ENCODE results near the gene RITA1. TPM values are rescaled to one million over a fixed set of nuclear protein-coding genes. Genes with fewer than 3 reads are reported as not detected.

Gene RITA1
- total RNA-seq, 1 donor = 27.6 TPM

GRCh38 chr12:113208041-113208934 is 22.8 kb downstream of the RITA1 start:
- no peak overlapping the region for H3K4me3 ChIP-seq (ENCODE audit: low read depth, low read length)
- DNase-seq (ENCODE audit: low read depth) = peak; percentile 86
- TF ChIP-seq CTCF (IDR thresholded peaks at IDR 0.05; ENCODE audit: insufficient read depth, low read depth, low read length) = no peak

- no peak overlapping the region for H3K4me3 ChIP-seq (ENCODE audit: low read depth, low read length)
- no peak for DNase-seq (ENCODE audit: low read depth)
- no peak for TF ChIP-seq CTCF (IDR thresholded peaks at IDR 0.05; ENCODE audit: insufficient read depth, low read depth, low read length)
Observed at GRCh38 chr12:113211160-113211559, 25.6 kb downstream of the RITA1 start.

GRCh38 chr12:113214895-113215400 is 29.4 kb downstream of the RITA1 start:
- peak; percentile 99 for DNase-seq (ENCODE audit: low read depth)
- no peak for TF ChIP-seq CTCF (IDR thresholded peaks at IDR 0.05; ENCODE audit: insufficient read depth, low read depth, low read length)
- no peak overlapping the region for H3K4me3 ChIP-seq (ENCODE audit: low read depth, low read length)

- no peak overlapping the region for H3K4me3 ChIP-seq (ENCODE audit: low read depth, low read length)
- no peak for DNase-seq (ENCODE audit: low read depth)
- TF ChIP-seq CTCF (IDR thresholded peaks at IDR 0.05; ENCODE audit: insufficient read depth, low read depth, low read length) = no peak
Observed at GRCh38 chr12:113216027-113216426, 30.5 kb downstream of the RITA1 start.

GRCh38 chr12:113220593-113221180 is 35.2 kb downstream of the RITA1 start:
- no peak for TF ChIP-seq CTCF (IDR thresholded peaks at IDR 0.05; ENCODE audit: insufficient read depth, low read depth, low read length)
- DNase-seq (ENCODE audit: low read depth) = no peak
- peak overlapping the region; percentile 82 for H3K4me3 ChIP-seq (ENCODE audit: low read depth, low read length)

GRCh38 chr12:113221181-113221996 is 35.9 kb downstream of the RITA1 start, which contains the start of gene TPCN1:
TSS of gene TPCN1 (plus strand) at chr12:113221464. CDS start at chr12:113226853, 5,389 bp downstream.
- H3K4me3 ChIP-seq (ENCODE audit: low read depth, low read length) = peak within 1 kb of the TSS; percentile 93
- no peak for TF ChIP-seq CTCF (IDR thresholded peaks at IDR 0.05; ENCODE audit: insufficient read depth, low read depth, low read length)
- peak; percentile 100 for DNase-seq (ENCODE audit: low read depth)
